Measurements from ENCODE around the gene HTR2A. TPM values are rescaled to one million over a fixed set of nuclear protein-coding genes. Genes with fewer than 3 reads are reported as not detected.

The HTR2A gene
- polyA plus RNA-seq, 1 of the 3 experiments (the other 2 are of a cell fraction): 0.33 TPM

GRCh38 chr13:46925486-46925885 is 28.6 kb upstream of the HTR2A start:
- Histone ChIP-seq H3F3A (replicated peaks; ENCODE audit: insufficient read depth) (no peaks in the 10 kb centered on the region), H3K4me3 (ENCODE audit: low read depth in 2 of 2, low read length in 1 of 2) (no peak overlapping the region), H3K4me2 (no peak overlapping the region), H3K9me2 (no peaks in the 10 kb centered on the region), H3K27ac (ENCODE audit: low read depth in 2 of 2, low read length in 1 of 2) (no peak overlapping the region), H3K9me3 (no peaks in the 10 kb centered on the region), H2AFZ (ENCODE audit: low read depth) (no peak overlapping the region), H3K4me1 (ENCODE audit: control insufficient read depth in 1 of 2, insufficient read depth in 2 of 2, low read depth in 1 of 2, low read length in 1 of 2) (no peaks in the 10 kb centered on the region; a peak in 1 of 4 replicates), H3K36me3 (replicated peaks in 1 of 2; ENCODE audit: control insufficient read depth in 1 of 2, insufficient read depth in 2 of 2, low read length in 1 of 2) (no peaks in the 10 kb centered on the region), H3K9ac (no peak overlapping the region), H4K20me1 (ENCODE audit: insufficient read depth) (no peaks in the 10 kb centered on the region), H3K79me2 (ENCODE audit: insufficient read depth) (no peaks in the 10 kb centered on the region), H3K27me3 (ENCODE audit: insufficient read depth) (no peaks in the 10 kb centered on the region)
- 3% methylated on average over 1 of the region's 1 CpG for WGBS (ENCODE audit: low lambda C conversion rate)
- no peak for DNase-seq
- CTCF ChIA-PET: no interaction called here
- POLR2A ChIA-PET: no interaction called here
- TF ChIP-seq TAF1 (IDR thresholded peaks at IDR 0.05; ENCODE audit: borderline replicate concordance, low read depth, low read length) (no peak), RXRA (IDR thresholded peaks at IDR 0.05; ENCODE audit: borderline replicate concordance, low read depth) (no peak), NRF1 (IDR thresholded peaks at IDR 0.05; ENCODE audit: low read depth, low read length) (no peak), YY1 (IDR thresholded peaks at IDR 0.05; ENCODE audit: low read depth) (no peak), RFX5 (IDR thresholded peaks at IDR 0.05; ENCODE audit: low read length) (no peak), SMC3 (IDR thresholded peaks at IDR 0.05; ENCODE audit: low read depth, low read length) (no peak), CHD2 (IDR thresholded peaks at IDR 0.05; ENCODE audit: low read length, partially characterized antibody) (no peak), FOXM1 (IDR thresholded peaks at IDR 0.05; ENCODE audit: low read depth) (no peak), POLR2AphosphoS5 (IDR thresholded peaks at IDR 0.05; ENCODE audit: low read depth, low read length) (no peak), MXI1 (IDR thresholded peaks at IDR 0.05; ENCODE audit: low read depth, low read length) (no peak), NFIC (IDR thresholded peaks at IDR 0.05; ENCODE audit: borderline replicate concordance) (no peak), GABPA (IDR thresholded peaks at IDR 0.05; ENCODE audit: low read depth) (no peak), EP300 (IDR thresholded peaks at IDR 0.05; ENCODE audit: borderline replicate concordance in 1 of 2, low read depth in 1 of 2, low read length in 1 of 2) (no peak), RCOR1 (IDR thresholded peaks at IDR 0.05; ENCODE audit: low read length) (no peak), IRF3 (IDR thresholded peaks at IDR 0.05; ENCODE audit: low read depth, low read length) (no peak), FOSL2 (IDR thresholded peaks at IDR 0.05; ENCODE audit: borderline replicate concordance, low read depth) (no peak), USF2 (IDR thresholded peaks at IDR 0.05; ENCODE audit: borderline replicate concordance, low read depth, low read length) (no peak), MAX (IDR thresholded peaks at IDR 0.05; ENCODE audit: low read depth) (no peak), MEF2A (IDR thresholded peaks at IDR 0.05; ENCODE audit: borderline replicate concordance, low read depth) (no peak)
